Measurements from ENCODE around the gene PLD3.

PLD3 gene

DNA sequence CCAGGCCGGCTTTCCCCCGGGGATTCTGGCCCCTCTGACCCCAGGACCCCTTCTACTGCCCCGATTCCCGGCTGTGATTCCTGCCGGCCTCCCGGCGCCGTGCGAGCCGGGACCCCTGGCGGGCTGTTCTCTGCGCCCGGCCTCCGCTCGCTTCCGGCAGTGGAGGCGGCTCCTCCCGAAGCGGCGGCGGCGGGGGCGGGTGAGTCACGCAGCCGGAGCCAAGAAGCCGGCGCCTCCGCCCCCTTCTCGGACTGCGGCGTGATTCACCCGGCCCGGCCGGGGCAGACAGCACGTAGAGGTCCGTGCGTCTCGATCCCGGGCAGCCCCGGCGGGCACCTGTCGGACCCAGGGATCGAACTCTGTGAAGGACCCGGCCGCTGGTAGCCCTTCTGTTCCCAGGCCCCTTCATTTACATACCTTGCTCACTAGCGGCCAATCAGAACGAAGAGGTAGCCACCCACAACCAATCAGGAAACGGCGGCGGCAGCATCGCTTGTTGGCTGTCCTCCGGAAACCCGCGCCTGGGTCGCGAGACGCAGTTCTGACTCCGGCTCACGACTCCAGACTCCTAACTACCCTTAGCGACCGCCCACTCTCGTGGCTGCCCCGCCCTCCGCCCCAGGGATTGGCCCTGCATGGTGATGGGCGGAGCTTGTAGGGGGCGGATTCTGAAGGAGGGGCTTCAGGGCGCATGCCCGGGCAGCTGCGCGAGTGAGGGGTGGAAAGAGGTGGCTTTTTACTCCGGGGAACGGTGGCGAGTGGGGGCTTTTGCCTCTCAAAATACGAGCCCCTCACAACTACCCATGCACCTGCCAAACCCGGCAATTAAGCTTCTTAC is 77.2 kb downstream of the PLD3 start, which contains the start of gene SERTAD1:
SERTAD1 (minus strand) TSS at position 543 of the 838 bp plus-strand sequence. CDS start 2,446 bp downstream, outside the sequence.
- TF ChIP-seq GATA2 (IDR thresholded peaks at IDR 0.05; ENCODE audit: low read depth, low read length) (no peak), GATA3 (IDR thresholded peaks at IDR 0.05; ENCODE audit: low read depth, low read length) (no peak)
